Right lung (tissue), 5 donors: ENCODE measurements around the gene CDC27. TPM values are rescaled to one million over a fixed set of nuclear protein-coding genes. Genes with fewer than 3 reads are reported as not detected.
A peak's percentile ranks its signal among the peaks of the same experiment; 100 is the strongest.
"Not testable (repeated sequence)": the region's sequence is repeated elsewhere in the genome, so short reads cannot be mapped to it uniquely, and the experiment has no call there.

ENCODE experiments used
- DNase-seq, 2 donors: peaks; one replicate each; pipeline ENCODE4 v3.0.0-alpha.2; 2013
- polyA plus RNA-seq, 5 donors: library from polyadenylated mRNA; unstranded; fragments of 120-200 nt; gene quantifications; one replicate each; pipeline versions ENCODE4 v1.2.1 to v1.2.3, GENCODE V29; 2013; ENCODE audit warnings: inconsistent platforms in 1 of 5, low replicate concordance in 1 of 5; ENCODE audit not compliant: insufficient read length in 5 of 5, insufficient read depth in 1 of 5

CDC27 gene
- polyA plus RNA-seq, 5 donors: 40.4 to 72.7 (median 61.9) TPM

- no peak for DNase-seq
Measured at GRCh38 chr17:47135235-47135634, 53.9 kb downstream of the CDC27 start.

DNA sequence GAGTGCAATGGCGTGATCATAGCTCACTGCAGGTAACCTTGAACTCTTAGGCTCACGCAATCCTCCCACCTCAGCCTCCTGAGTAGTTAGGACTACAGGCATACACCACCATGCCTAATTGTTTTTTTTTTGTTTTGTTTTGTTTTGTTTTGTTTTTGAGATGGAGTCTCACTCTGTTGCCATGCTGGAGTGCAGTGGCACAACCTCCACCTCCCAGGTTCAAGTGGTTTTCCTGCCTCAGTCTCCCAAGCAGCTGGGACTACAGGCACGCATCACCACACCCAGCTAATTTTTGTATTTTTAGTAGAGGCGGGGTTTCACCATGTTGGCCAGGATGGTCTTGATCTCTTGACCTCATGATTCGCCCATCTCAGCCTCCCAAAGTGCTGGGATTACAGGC is 54.7 kb downstream of the CDC27 start:
- not testable (repeated sequence) for DNase-seq

DNA sequence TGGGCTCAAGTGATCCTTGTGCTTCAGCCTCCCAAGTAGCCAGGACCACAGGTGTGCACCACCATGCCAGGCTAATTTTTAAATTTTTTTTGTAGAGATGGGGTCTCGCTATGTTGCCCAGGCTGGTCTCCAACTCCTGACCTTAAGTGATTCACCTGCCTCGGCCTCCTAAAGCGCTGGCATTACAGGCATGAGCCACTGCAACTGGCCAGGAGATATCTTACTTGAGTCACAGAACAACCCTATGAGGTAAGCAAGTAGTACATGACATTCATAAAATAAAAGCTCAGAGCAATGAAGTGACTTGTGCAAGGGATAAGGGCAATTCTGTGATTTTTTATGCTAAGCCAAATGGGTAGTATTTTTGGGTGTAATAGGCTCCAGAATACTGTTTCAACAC is 57.3 kb downstream of the CDC27 start:
- no peak for DNase-seq

GRCh38 chr17:47126835-47127234 is 62.3 kb downstream of the CDC27 start:
- not testable (repeated sequence) for DNase-seq

DNA sequence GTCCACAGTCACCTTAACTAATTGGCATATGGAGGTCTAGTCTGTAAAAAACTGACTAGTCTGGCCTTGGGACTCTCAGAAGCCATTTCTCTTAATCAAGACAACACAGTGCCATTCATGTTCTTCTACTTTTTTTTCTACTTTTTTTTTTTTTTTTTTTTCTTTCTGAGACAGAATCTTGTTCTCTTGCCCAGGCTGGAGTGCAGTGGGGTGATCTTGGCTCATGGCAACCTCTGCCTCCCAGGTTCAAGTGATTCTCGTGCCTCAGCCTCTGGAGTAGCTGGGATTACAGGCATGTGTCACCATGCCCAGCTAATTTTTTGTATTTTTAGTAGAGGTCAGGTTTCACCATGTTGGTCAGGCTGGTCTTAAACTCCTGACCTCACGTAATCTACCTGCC is 65.8 kb downstream of the CDC27 start:
- not testable (repeated sequence) for DNase-seq

DNA sequence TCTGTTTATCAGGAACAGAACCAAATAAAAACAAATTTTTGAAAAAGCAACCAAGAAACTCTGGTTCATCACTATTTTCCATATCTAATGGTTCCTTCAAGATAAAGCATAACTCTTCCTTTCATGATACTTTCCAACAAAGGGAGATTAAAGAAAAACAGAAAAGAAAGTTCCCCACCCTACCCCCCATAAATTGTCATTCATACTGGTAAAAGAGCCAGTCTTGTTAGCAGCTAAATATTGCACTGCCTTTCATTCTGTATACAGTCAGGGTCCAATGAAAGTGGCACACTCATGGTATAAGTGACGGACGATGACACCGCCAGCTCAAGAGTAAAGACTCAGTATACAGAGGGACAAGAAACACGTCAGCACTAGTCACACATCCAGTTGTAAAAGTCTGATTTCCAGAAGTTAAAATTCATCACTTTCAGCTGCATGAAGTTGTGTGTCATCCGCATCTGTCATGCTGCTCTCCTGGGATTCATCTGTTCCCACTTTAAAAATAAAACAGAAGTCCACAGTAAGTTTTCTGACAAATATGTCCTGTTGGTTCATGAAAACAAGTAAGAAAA is 68.5 kb downstream of the CDC27 start:
- DNase-seq: no peak

- DNase-seq: no peak
Measured at GRCh38 chr17:47119746-47120520, 69.2 kb downstream of the CDC27 start.

GRCh38 chr17:47117386-47117785 is 71.7 kb downstream of the CDC27 start:
- DNase-seq: no peak

- DNase-seq: no peak
Measured at GRCh38 chr17:47106130-47106529, 83.0 kb downstream of the CDC27 start.

GRCh38 chr17:47105246-47105645 is 83.8 kb downstream of the CDC27 start:
- not testable (repeated sequence) for DNase-seq

- DNase-seq: no peak
Measured at GRCh38 chr17:47102914-47103313, 86.2 kb downstream of the CDC27 start.

GRCh38 chr17:47099987-47100711 is 88.9 kb downstream of the CDC27 start:
- peak; percentile 86 for DNase-seq

DNA sequence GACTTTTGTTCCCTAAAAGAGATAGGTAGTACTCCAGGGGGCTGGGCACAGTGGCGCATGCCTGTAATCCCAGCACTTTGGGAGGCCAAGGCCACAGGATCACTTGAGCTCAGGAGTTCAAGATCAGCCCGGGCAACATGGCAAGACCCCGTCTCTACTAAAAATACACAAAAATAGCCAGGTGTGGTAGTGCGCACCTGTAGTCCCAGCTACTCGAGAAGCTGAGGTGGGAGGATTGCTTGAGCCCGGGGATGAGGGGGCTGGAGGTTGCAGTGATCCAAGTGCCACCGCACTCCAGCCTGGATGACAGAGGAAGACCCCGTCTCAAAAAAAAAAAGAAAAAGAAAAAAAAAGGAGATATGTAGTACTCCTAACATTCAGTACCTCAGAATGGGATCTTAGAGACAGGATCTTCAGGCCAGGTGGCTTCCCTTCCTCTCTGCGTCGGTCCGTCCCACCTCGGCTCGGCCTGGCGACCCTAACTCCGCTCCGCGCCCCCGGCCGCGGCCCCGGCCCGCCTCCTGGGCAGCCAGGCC is 89.6 kb downstream of the CDC27 start:
- no peak for DNase-seq

GRCh38 chr17:47096343-47096742 is 92.8 kb downstream of the CDC27 start:
- DNase-seq: no peak

DNA sequence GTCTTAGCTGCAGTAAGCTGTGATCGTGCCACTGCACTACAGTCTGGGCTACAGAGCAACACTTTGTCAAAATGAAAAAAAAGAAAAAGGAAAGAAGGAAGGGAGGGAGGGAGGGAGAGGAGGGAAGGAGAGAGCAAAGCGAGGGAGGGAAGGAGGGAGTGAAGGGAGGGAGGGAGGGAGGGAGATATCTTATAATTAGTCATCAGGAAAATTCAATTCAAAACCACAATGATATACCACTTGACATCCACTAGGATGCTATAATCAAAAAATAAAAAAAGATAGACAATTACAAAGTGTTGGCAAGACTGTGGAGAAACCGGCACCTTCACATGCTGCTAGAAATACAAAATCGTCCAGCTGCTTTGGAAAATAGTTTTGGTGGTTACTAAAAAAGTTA is 93.8 kb downstream of the CDC27 start:
- DNase-seq: no peak

DNA sequence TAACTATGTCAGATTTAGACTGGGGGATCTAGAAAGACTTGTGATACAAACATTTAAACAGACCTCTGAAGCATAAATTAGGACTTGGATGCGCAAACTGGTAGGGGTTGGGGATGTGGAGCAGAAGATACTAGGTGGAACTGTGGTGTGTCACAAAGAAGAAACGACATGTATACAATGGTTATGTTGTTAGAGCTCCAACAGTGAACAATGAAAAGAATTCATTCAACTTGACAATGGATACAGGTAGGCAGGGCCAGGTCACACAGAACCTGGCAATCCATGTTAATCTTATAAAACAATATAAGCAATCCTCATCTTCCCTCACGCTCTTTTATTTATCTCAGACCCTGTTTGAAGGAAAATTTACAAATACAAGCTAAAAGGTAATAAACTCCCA is 102.0 kb downstream of the CDC27 start:
- no peak for DNase-seq

GRCh38 chr17:47085736-47086135 is 103.4 kb downstream of the CDC27 start:
- DNase-seq: no peak

DNA sequence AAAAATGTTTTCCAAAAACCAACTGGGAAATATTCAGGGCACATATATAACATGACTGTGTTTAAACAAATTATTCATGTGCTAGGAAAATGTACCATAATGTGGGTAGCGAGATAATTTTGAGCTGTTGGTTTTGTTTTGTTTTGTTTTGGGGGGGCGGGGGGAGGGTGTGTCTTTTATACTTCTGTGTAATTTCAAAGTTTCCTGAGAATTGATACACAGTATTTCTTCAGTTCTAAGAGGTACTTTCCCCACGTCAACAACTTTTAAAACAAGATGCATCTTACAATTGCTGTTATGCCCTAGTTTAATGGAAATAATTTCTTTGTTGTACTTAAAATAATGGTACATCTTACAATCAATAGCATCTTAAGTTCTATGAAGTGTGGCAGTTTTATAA is 110.3 kb downstream of the CDC27 start:
- DNase-seq: no peak

DNA sequence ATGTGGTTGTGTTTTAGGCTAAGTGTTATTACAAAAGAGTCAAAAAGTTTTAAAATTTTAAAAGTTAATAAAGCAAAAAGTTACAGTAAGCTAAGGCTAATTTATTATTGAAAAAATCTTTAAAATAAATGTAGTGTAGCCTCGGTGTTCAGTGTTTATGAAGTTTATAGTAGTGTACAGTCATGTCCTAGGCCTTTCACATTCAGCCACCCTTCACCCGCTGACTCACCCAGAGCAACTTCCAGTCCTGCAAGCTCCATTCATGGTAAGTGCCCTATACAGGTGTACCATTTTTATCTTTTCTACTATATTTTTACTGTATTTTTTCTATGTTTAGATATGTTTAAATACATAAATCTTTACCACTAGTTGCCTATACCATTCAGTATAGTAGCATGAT is 111.5 kb downstream of the CDC27 start:
- no peak for DNase-seq

DNA sequence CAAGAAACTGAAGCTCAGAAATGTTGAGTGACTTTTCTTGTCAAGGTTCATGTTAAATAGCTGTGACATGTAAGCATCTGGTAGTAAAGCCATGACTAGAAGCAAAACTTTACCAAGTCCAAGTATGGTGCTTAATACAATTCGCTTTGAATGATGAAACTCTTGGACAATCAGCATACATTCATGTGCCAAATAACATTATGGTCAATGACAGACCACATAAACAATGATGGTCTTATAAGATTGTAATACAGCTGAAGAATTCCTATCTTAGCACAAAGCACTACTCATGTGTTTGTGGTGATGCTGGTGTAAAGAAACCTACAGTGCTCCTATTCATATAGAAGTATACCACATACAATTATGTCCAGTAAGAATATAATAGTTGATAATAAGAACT is 112.9 kb downstream of the CDC27 start:
- DNase-seq: no peak

- not testable (repeated sequence) for DNase-seq
Measured at GRCh38 chr17:47074361-47074760, 114.7 kb downstream of the CDC27 start.

GRCh38 chr17:47073629-47074028 is 115.5 kb downstream of the CDC27 start:
- not testable (repeated sequence) for DNase-seq

DNA sequence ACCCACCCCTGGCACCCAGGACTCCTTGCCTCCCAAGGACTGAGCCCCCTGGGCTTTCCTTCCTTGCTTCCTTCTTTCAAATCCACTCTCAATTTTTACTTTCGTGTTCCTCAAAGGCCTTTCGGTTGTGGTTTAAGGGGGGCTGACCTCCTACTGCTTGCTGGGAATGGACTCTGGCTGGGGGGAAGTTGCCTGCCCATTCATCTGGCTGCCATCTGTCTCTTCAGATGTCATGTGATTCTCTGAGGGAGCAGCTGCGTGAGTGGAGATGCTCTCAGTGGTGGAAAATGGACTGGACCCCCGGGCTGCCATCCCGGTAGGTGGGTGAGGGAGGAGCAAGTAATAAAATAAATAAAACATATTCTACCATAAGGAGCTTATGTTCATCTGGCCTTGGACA is 116.2 kb downstream of the CDC27 start:
- no peak for DNase-seq
